Mammary epithelial cell (primary cell): Measurements from ENCODE around the gene SP110.

Experiments
- EZH2 ChIP-seq: IDR thresholded peaks from 2 replicates; pipeline ENCODE4 v1.6.1; 2012; ENCODE audit warnings: low read length, inconsistent platforms, borderline replicate concordance
- TF ChIP-seq, protein P1 (sequence below), 2 donors: IDR thresholded peaks in 1 of 2; conservative IDR thresholded peaks in 1 of 2; 2 replicates each; pipeline ENCODE4 v1.5.1; 2011 to 2012; ENCODE audit warnings: inconsistent platforms in 2 of 2, low read length in 2 of 2, mild to moderate bottlenecking in 2 of 2, control low read depth in 1 of 2, low read depth in 1 of 2; ENCODE audit not compliant: insufficient read depth in 1 of 2; ENCODE audit errors: extremely low read depth in 1 of 2

DNA sequence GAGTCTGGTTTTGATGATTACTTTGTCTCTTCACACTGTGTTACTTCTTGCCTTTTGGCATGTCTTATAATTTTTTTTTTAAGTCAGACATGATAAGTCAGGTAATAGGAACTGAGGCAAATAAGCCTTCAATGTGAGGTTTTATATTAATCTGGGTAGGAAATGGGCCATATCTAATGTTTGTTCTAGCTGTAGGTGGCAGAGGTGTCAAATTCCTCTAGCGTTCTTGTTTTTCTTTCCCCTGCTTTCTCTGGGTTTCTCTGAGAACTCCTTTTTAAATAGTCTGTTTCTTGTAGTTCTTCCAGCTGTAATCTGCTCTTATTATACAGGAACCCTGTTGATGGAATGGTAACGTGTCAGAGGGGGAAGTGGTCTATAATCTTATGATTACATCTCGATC, 11.5 kb upstream of the SP110 start:
- TF ChIP-seq, protein P1, sequence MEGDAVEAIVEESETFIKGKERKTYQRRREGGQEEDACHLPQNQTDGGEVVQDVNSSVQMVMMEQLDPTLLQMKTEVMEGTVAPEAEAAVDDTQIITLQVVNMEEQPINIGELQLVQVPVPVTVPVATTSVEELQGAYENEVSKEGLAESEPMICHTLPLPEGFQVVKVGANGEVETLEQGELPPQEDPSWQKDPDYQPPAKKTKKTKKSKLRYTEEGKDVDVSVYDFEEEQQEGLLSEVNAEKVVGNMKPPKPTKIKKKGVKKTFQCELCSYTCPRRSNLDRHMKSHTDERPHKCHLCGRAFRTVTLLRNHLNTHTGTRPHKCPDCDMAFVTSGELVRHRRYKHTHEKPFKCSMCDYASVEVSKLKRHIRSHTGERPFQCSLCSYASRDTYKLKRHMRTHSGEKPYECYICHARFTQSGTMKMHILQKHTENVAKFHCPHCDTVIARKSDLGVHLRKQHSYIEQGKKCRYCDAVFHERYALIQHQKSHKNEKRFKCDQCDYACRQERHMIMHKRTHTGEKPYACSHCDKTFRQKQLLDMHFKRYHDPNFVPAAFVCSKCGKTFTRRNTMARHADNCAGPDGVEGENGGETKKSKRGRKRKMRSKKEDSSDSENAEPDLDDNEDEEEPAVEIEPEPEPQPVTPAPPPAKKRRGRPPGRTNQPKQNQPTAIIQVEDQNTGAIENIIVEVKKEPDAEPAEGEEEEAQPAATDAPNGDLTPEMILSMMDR (conservative IDR thresholded peaks at IDR 0.05 in 1 of 2, IDR thresholded peaks at IDR 0.05 in 1 of 2; ENCODE audit: extremely low read depth in 1 of 2, insufficient read depth in 1 of 2, low read depth in 1 of 2, low read length in 2 of 2) = no peak
- TF ChIP-seq EZH2 = no peak
